ENCODE data around the gene MYOZ1. TPM values are rescaled to one million over a fixed set of nuclear protein-coding genes. Genes with fewer than 3 reads are reported as not detected.

Gene MYOZ1
- total RNA-seq, 1 experiment from 2014 or later = 2.4 TPM

DNA sequence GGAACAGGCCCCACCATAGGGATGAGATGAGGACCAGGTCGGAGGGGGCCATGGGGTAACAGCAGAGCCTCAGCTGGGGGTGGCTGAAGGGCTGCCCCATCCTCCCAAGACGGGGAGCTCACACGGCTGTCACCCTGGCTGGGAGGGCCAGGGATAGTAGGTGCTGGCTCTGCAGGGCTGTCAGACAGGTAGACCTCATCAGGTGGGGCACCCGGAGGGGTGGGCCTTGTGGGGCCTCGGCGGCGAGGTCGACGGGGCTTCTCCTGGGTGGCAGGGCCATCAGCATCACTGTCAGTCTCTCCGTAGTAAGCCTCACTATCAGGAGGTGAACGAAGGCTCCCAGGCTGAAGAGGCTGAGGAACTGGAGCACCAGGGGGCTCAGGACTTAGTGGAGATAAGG lies 11.9 kb upstream of the MYOZ1 start:
- Mint-ChIP-seq H3K4me1 (peaks cover 6 to 7% of the 10 kb centered on the region in 2 experiments; a peak in 3 of 4 replicates), H3K4me3 (no peak overlapping the region), H3K36me3 (ENCODE audit: insufficient read depth in 1 of 3, low read depth in 3 of 3) (no peaks in the 10 kb centered on the region), H3K27ac (no peak overlapping the region; a peak in 1 of 7 replicates), H3K9me3 (no peaks in the 10 kb centered on the region), H3K27me3 (ENCODE audit: low read depth) (no peaks in the 10 kb centered on the region; the same call in 1 of the 2 replicates)
- Histone ChIP-seq H2BK5ac (ENCODE audit: insufficient read length, low read length) (no peak overlapping the region), H3K4me2 (ENCODE audit: insufficient read depth, insufficient read length, low read length) (no peak overlapping the region), H4K5ac (ENCODE audit: insufficient read length, low read depth, low read length) (no peak overlapping the region), H3K4ac (ENCODE audit: low read depth, low read length) (no peak overlapping the region), H3K18ac (ENCODE audit: insufficient read length, low read depth, low read length) (no peak overlapping the region), H3K56ac (ENCODE audit: insufficient read length, low read depth, low read length) (no peak overlapping the region), H3T11ph (ENCODE audit: low read length) (no peak overlapping the region), H3K27ac (ENCODE audit: insufficient read length, low read depth, low read length) (no peak overlapping the region), H4K91ac (ENCODE audit: insufficient read length, low read depth, low read length) (no peak overlapping the region), H2BK20ac (ENCODE audit: low read depth, low read length, poor library complexity, severe bottlenecking) (no peak overlapping the region), H2AFZ (ENCODE audit: low read length) (no peak overlapping the region), H3K4me1 (ENCODE audit: insufficient read depth, low read length) (no peaks in the 10 kb centered on the region; the same call in 1 of the 2 replicates), H4K20me1 (ENCODE audit: control insufficient read depth, insufficient read depth, insufficient read length) (no peaks in the 10 kb centered on the region), H3K9me3 (ENCODE audit: control insufficient read depth, low read depth, low read length) (no peaks in the 10 kb centered on the region), H3K27me3 (ENCODE audit: insufficient read depth, low read length) (no peaks in the 10 kb centered on the region), H3K79me1 (ENCODE audit: insufficient read depth, low read depth, low read length, poor library complexity, severe bottlenecking) (no peaks in the 10 kb centered on the region), H3K14ac (ENCODE audit: insufficient read depth, low read length) (no peak overlapping the region; the same call in 1 of the 2 replicates), H4K8ac (replicated peaks; ENCODE audit: insufficient read length, low read depth, low read length) (no peak overlapping the region), H3K79me2 (ENCODE audit: insufficient read depth, low read length) (no peaks in the 10 kb centered on the region), H2BK15ac (ENCODE audit: low read depth, low read length) (no peak overlapping the region), H2AK5ac (ENCODE audit: insufficient read length, low read length) (no peak overlapping the region), H2BK120ac (ENCODE audit: low read depth, low read length, poor library complexity, severe bottlenecking) (no peak overlapping the region), H3K23me2 (ENCODE audit: insufficient read length, low read depth, low read length, poor library complexity, severe bottlenecking) (no peaks in the 10 kb centered on the region), H2BK12ac (ENCODE audit: insufficient read length, low read depth, low read length) (no peak overlapping the region), H3K23ac (ENCODE audit: insufficient read length, low read depth, low read length) (no peak overlapping the region), H3K9ac (ENCODE audit: extremely low read depth, insufficient read length, low read length) (no peak overlapping the region)
- TF ChIP-seq, protein P1, sequence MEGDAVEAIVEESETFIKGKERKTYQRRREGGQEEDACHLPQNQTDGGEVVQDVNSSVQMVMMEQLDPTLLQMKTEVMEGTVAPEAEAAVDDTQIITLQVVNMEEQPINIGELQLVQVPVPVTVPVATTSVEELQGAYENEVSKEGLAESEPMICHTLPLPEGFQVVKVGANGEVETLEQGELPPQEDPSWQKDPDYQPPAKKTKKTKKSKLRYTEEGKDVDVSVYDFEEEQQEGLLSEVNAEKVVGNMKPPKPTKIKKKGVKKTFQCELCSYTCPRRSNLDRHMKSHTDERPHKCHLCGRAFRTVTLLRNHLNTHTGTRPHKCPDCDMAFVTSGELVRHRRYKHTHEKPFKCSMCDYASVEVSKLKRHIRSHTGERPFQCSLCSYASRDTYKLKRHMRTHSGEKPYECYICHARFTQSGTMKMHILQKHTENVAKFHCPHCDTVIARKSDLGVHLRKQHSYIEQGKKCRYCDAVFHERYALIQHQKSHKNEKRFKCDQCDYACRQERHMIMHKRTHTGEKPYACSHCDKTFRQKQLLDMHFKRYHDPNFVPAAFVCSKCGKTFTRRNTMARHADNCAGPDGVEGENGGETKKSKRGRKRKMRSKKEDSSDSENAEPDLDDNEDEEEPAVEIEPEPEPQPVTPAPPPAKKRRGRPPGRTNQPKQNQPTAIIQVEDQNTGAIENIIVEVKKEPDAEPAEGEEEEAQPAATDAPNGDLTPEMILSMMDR (conservative IDR thresholded peaks at IDR 0.05) = no peak
- DNase-seq = no peak
- no CpG with 5 or more reads among the region's 11 CpGs for WGBS (ENCODE audit: extremely low coverage, insufficient read length, low lambda C conversion rate)
